Endothelial cell of umbilical vein (primary cell): ENCODE data around the gene ZNF627. TPM values are rescaled to one million over a fixed set of nuclear protein-coding genes. Genes with fewer than 3 reads are reported as not detected.

Source experiments
- BruUV-seq: library from RNA; stranded (reverse); fragments of 400-500 nt; replicated peaks from 2 replicates; lab custom pipeline; 2021; lab: Mats Ljungman, UMichigan
- CTCF ChIA-PET: fragments of 300-600, 350-600 bp; sonication (Branson Sonifier 250); formaldehyde crosslinking; loops from one replicate; lab custom pipeline; 2021; ENCODE audit warnings: antibody characterized with exemption, inconsistent platforms; lab: Charles Lee
- POLR2A ChIA-PET: fragments of 300-600, 350-600 bp; sonication (Branson Sonifier 250); formaldehyde crosslinking; loops from one replicate; lab custom pipeline; 2021; ENCODE audit warnings: antibody characterized with exemption, inconsistent platforms; lab: Charles Lee
- DNase-seq: peaks from one replicate; pipeline ENCODE4 v3.0.0-alpha.2; 2011; ENCODE audit warnings: low read depth, low spot score
- FAIRE-seq: peaks from 2 replicates; lab custom pipeline; 2011; peaks lifted over from hg19 to GRCh38; lab: Jason Lieb, UNC
- H2AFZ ChIP-seq: 2 replicates; pipeline ENCODE4 v1.6.0; 2012; ENCODE audit warnings: low read depth, low read length, control low read depth, inconsistent platforms
- H3K27ac ChIP-seq: 2 replicates; pipeline ENCODE4 v1.5.1; 2011; ENCODE audit warnings: low read depth, mild to moderate bottlenecking, control low read depth, low read length, moderate library complexity; ENCODE audit not compliant: insufficient read depth
- H3K27me3 ChIP-seq, 2 experiments: 2 replicates each; pipeline versions ENCODE4 v1.6.0 to v1.6.1; 2011; ENCODE audit warnings: low read length in 2 of 2, mixed read lengths in 1 of 2; ENCODE audit not compliant: control insufficient read depth in 2 of 2, insufficient read depth in 2 of 2
- H3K36me3 ChIP-seq, 2 experiments: 2 replicates in 1 of 2; 3 replicates in 1 of 2; pipeline ENCODE4 v1.5.1; 2011; ENCODE audit warnings: low read length in 2 of 2, mild to moderate bottlenecking in 1 of 2, moderate library complexity in 1 of 2; ENCODE audit not compliant: control insufficient read depth in 2 of 2, insufficient read depth in 2 of 2; ENCODE audit errors: extremely low read depth in 1 of 2
- H3K4me1 ChIP-seq: 3 replicates; pipeline ENCODE4 v1.5.1; 2011; ENCODE audit warnings: mild to moderate bottlenecking, low read length; ENCODE audit not compliant: control insufficient read depth, insufficient read depth; ENCODE audit errors: extremely low read depth
- H3K4me2 ChIP-seq: 2 replicates; pipeline ENCODE4 v1.6.1; 2011; ENCODE audit warnings: low read length, control low read depth, mixed read lengths; ENCODE audit not compliant: insufficient read depth
- H3K4me3 ChIP-seq, 3 experiments: fragments of 200-600 bp in 1 of 3; sonication (generic), shearing (Covaris generic) in 1 of 3; replicated peaks in 1 of 3; 2 replicates each; pipeline ENCODE4 v1.5.1; 2011 to 2016; ENCODE audit warnings: control low read depth in 3 of 3, low read length in 3 of 3, mild to moderate bottlenecking in 2 of 3, inconsistent platforms in 1 of 3, low read depth in 1 of 3, moderate library complexity in 1 of 3; ENCODE audit not compliant: insufficient read depth in 1 of 3
- H3K79me2 ChIP-seq: 2 replicates; pipeline ENCODE4 v1.6.0; 2012; ENCODE audit warnings: low read length, inconsistent platforms; ENCODE audit not compliant: control insufficient read depth, insufficient read depth
- H3K9ac ChIP-seq: replicated peaks from 2 replicates; pipeline ENCODE3; 2011; ENCODE audit warnings: low read length, control low read depth; ENCODE audit not compliant: insufficient read depth; ENCODE audit errors: extremely low read depth
- H3K9me1 ChIP-seq: replicated peaks from 3 replicates; pipeline ENCODE4 v1.6.0; 2011; ENCODE audit warnings: mild to moderate bottlenecking, low read length; ENCODE audit not compliant: control insufficient read depth, insufficient read depth; ENCODE audit errors: extremely low read depth
- H3K9me3 ChIP-seq: replicated peaks from 2 replicates; pipeline ENCODE4 v1.5.1; 2012; ENCODE audit warnings: low read length, inconsistent platforms; ENCODE audit not compliant: control insufficient read depth, insufficient read depth
- H4K20me1 ChIP-seq: replicated peaks from 2 replicates; pipeline ENCODE3; 2011; ENCODE audit warnings: mild to moderate bottlenecking, low read length; ENCODE audit not compliant: control insufficient read depth, insufficient read depth; ENCODE audit errors: extremely low read depth
- GATA2 ChIP-seq: IDR thresholded peaks from 2 replicates; pipeline ENCODE4 v1.7.0; 2011; ENCODE audit warnings: low read depth, mild to moderate bottlenecking, moderate library complexity, mixed read lengths, low read length; ENCODE audit not compliant: insufficient read length, insufficient read depth
- MAX ChIP-seq: IDR thresholded peaks from 2 replicates; pipeline ENCODE4 v1.6.1; 2011; ENCODE audit not compliant: insufficient read depth, insufficient read length
- dilution Hi-C: fragments of 300-500 bp; cut with MboI; formaldehyde crosslinking; loops from one replicate; pipeline ENCODE4 v1.15.0; 2019; ENCODE audit warnings: low sequenced_read_pairs; ENCODE audit not compliant: extremely low pct_ligation_motif_present
- intact Hi-C: fragments of 100-400 bp; cut with micrococcal nuclease; formaldehyde crosslinking; loops from one replicate; pipeline ENCODE4 v1.10.0; 2022
- polyA plus RNA-seq, 4 experiments: library from polyadenylated mRNA; depleted of rRNA in 3 of 4; stranded (reverse) in 3 of 4; unstranded in 1 of 4; fragments of >200 nt; gene quantifications; 2 replicates each; pipeline versions ENCODE4 v1.2.1 to v1.2.3, GENCODE V29; 2011 to 2012; ENCODE audit warnings: missing spikeins in 1 of 4
- total RNA-seq: library from RNA; stranded (reverse); gene quantifications from 2 replicates; pipeline ENCODE4 v1.2.3, GENCODE V29; 2021

Gene ZNF627
- total and polyA plus RNA-seq, 2 donors (not counting 3 experiments of a cell fraction or from before 2014, with no cell fraction given) = 5.6 to 9.7 TPM

GRCh38 chr19:11552666-11553372 is 44.5 kb upstream of the ZNF627 start:
- Histone ChIP-seq H4K20me1 (no peaks in the 10 kb centered on the region), H3K9me3 (no peaks in the 10 kb centered on the region), H3K79me2 (peaks cover 13% of the 10 kb centered on the region), H3K9ac (no peak overlapping the region), H3K4me2 (no peak overlapping the region), H3K4me3 (no peak overlapping the region), H3K27ac (no peak overlapping the region), H3K27me3 (no peaks in the 10 kb centered on the region), H3K4me1 (peaks cover under 1% of the 10 kb centered on the region), H3K9me1 (no peaks in the 10 kb centered on the region), H3K36me3 (peaks cover 0 to 20% of the 10 kb centered on the region in 2 experiments), H2AFZ (no peak overlapping the region)
- FAIRE-seq (no peak), DNase-seq (no peak)
- intact Hi-C loops (no loop called here), dilution Hi-C loops (no loop called here)
- ChIA-PET CTCF (interaction anchor here (1.2 to 1.6 kb wide), 2 partner anchors 11 to 259 kb away, joined by 5 read pairs; no protein-coding TSS in a partner anchor), POLR2A (no interaction called here)
- TF ChIP-seq GATA2 = no peak
- TF ChIP-seq MAX = no peak
- BruUV-seq = TSS peak; percentile 12

- no peaks in the 10 kb centered on the region for H3K27me3 ChIP-seq
- POLR2A ChIA-PET = no interaction called here
- dilution Hi-C loops = no loop called here
Observed at GRCh38 chr19:11554160-11554559, 43.1 kb upstream of the ZNF627 start.

More at GRCh38 chr19:11554160-11554559, 43.1 kb upstream of the ZNF627 start:
- H3K4me3 ChIP-seq = no peak overlapping the region
- no peak for FAIRE-seq
- no TSS peak for BruUV-seq
- H3K79me2 ChIP-seq = peaks cover 24% of the 10 kb centered on the region
- intact Hi-C loops = no loop called here
- no peak for DNase-seq
- peaks cover 6% of the 10 kb centered on the region for H3K4me1 ChIP-seq
- H3K9me1 ChIP-seq = no peaks in the 10 kb centered on the region
- H2AFZ ChIP-seq = no peak overlapping the region
- TF ChIP-seq GATA2 = no peak
- H3K4me2 ChIP-seq = no peak overlapping the region
- no peaks in the 10 kb centered on the region for H4K20me1 ChIP-seq
- no peaks in the 10 kb centered on the region for H3K9me3 ChIP-seq
- peaks cover 0 to 20% of the 10 kb centered on the region in 2 experiments for H3K36me3 ChIP-seq
- no peak overlapping the region for H3K27ac ChIP-seq
- no peak overlapping the region for H3K9ac ChIP-seq
- CTCF ChIA-PET = interaction anchor here (0.7 kb wide), 1 partner anchor 434 kb away, joined by 3 read pairs; no protein-coding TSS in a partner anchor
